Gastroesophageal sphincter (tissue), 4 donors: Measurements from ENCODE around the gene GCK. TPM values are rescaled to one million over a fixed set of nuclear protein-coding genes. Genes with fewer than 3 reads are reported as not detected.
"Not testable (repeated sequence)": the region's sequence is repeated elsewhere in the genome, so short reads cannot be mapped to it uniquely, and the experiment has no call there.

Source experiments
- ATAC-seq: fragments of 150-250 bp; one replicate; pipeline ENCODE4 v1.9.1; 2016; ENCODE audit warnings: mild to moderate bottlenecking, moderate library complexity
- H3K27ac ChIP-seq, 4 donors: fragments of 200-600 bp; sonication (generic) in 3 of 4; 1 replicate in 3 of 4; 2 replicates in 1 of 4; pipeline ENCODE4 v1.5.1; 2016 to 2019
- H3K27me3 ChIP-seq: fragments of 200-600 bp; sonication (generic); one replicate; pipeline ENCODE4 v1.5.1; 2019
- H3K36me3 ChIP-seq, 2 donors: fragments of 200-600 bp; sonication (generic); one replicate each; pipeline ENCODE4 v1.5.1; 2019; ENCODE audit warnings: control low read depth in 1 of 2
- H3K4me1 ChIP-seq, 3 donors: fragments of 200-600 bp; sonication (generic); 1 replicate in 2 of 3; 2 replicates in 1 of 3; pipeline ENCODE4 v1.5.1; 2016 to 2019; ENCODE audit warnings: control low read depth in 2 of 3
- H3K4me3 ChIP-seq, 2 donors: fragments of 200-600 bp; sonication (generic); one replicate each; pipeline ENCODE4 v1.5.1; 2019; ENCODE audit warnings: mild to moderate bottlenecking in 1 of 2, moderate library complexity in 1 of 2
- H3K9me3 ChIP-seq, 3 donors: fragments of 200-600 bp; sonication (generic); one replicate each; pipeline ENCODE4 v1.5.1; 2017 to 2019; ENCODE audit warnings: control low read depth in 2 of 3
- CTCF ChIP-seq, 4 experiments: fragments of 200-600 bp in 2 of 4; fragments of 450-650 bp in 2 of 4; sonication (generic) in 1 of 4; IDR thresholded peaks; one replicate each; pipeline ENCODE4 v1.5.1; 2017 to 2019; ENCODE audit warnings: antibody characterized with exemption in 4 of 4, mild to moderate bottlenecking in 2 of 4, moderate library complexity in 2 of 4
- EP300 ChIP-seq: sonication (generic); formaldehyde crosslinking; IDR thresholded peaks from one replicate; pipeline ENCODE4 v1.6.1; 2017; ENCODE audit warnings: antibody characterized with exemption, mild to moderate bottlenecking
- POLR2A ChIP-seq, 2 donors: fragments of 450-650 bp; IDR thresholded peaks; one replicate each; pipeline ENCODE4 v1.6.1; 2017; ENCODE audit warnings: antibody characterized with exemption in 2 of 2, mild to moderate bottlenecking in 2 of 2, moderate library complexity in 1 of 2
- POLR2AphosphoS5 ChIP-seq: sonication (generic); formaldehyde crosslinking; IDR thresholded peaks from one replicate; pipeline ENCODE4 v1.6.1; 2017; ENCODE audit warnings: antibody characterized with exemption
- WGBS, 2 donors: methylation state at CpG; one replicate each; pipeline ENCODE4 v1.1.5; 2018; ENCODE audit warnings: low coverage in 1 of 2; 5-methylcytosine and 5-hydroxymethylcytosine counted together
- total RNA-seq, 4 donors: library from RNA; depleted of rRNA; stranded (reverse); fragments of >200 nt; gene quantifications; one replicate each; pipeline ENCODE4 v1.1.0, GENCODE V29; 2016

GCK gene
- total RNA-seq, 4 donors from 2014 or later = 0.31 to 4.2 (median 0.54) TPM; not detected in 1

GRCh38 chr7:44180631-44181030 lies 8.6 kb downstream of the GCK start:
- no peak for ATAC-seq
- Histone ChIP-seq H3K9me3 (peaks cover 0 to 14% (median 0%) of the 10 kb centered on the region in 3 donors), H3K4me1 (no peaks in the 10 kb centered on the region), H3K27ac (no peak overlapping the region), H3K27me3 (peaks cover 15% of the 10 kb centered on the region), H3K36me3 (no peaks in the 10 kb centered on the region), H3K4me3 (no peak overlapping the region)
- TF ChIP-seq POLR2AphosphoS5 (no peak), EP300 (no peak), CTCF (IDR thresholded peaks at IDR 0.05) (no peak), POLR2A (IDR thresholded peaks at IDR 0.05) (no peak)
- WGBS, 2 donors = 41 to 42% methylated on average over 2 of the region's 3 CpGs

GRCh38 chr7:44177570-44178131 lies 11.6 kb downstream of the GCK start:
- WGBS, 2 donors = 43% methylated on average over 1 of the region's 4 CpGs; no CpG with 5 or more reads in 1 of the 2 donors
- Histone ChIP-seq H3K9me3 (peaks cover 0 to 7% (median 0%) of the 10 kb centered on the region in 3 donors), H3K4me3 (no peak overlapping the region), H3K27me3 (peaks cover 15% of the 10 kb centered on the region), H3K4me1 (no peaks in the 10 kb centered on the region), H3K27ac (no peak overlapping the region), H3K36me3 (no peaks in the 10 kb centered on the region)
- ATAC-seq = no peak
- no peak for TF ChIP-seq POLR2AphosphoS5
- TF ChIP-seq POLR2A (IDR thresholded peaks at IDR 0.05) = no peak
- no peak for TF ChIP-seq EP300
- no peak for TF ChIP-seq CTCF (IDR thresholded peaks at IDR 0.05)

GRCh38 chr7:44176486-44176885 lies 12.8 kb downstream of the GCK start:
- no peak for TF ChIP-seq POLR2A (IDR thresholded peaks at IDR 0.05)
- no peak for TF ChIP-seq POLR2AphosphoS5
- TF ChIP-seq CTCF (IDR thresholded peaks at IDR 0.05) = no peak
- no peak for TF ChIP-seq EP300
- 53% methylated on average over 3 of the region's 7 CpGs; no CpG with 5 or more reads in 1 of the 2 donors for WGBS, 2 donors
- Histone ChIP-seq H3K36me3 (no peaks in the 10 kb centered on the region), H3K4me1 (no peaks in the 10 kb centered on the region), H3K9me3 (no peaks in the 10 kb centered on the region), H3K4me3 (no peak overlapping the region), H3K27me3 (peaks cover 15% of the 10 kb centered on the region), H3K27ac (no peak overlapping the region)
- ATAC-seq = no peak

GRCh38 chr7:44175730-44176129 lies 13.5 kb downstream of the GCK start:
- Histone ChIP-seq H3K4me1 (no peaks in the 10 kb centered on the region), H3K4me3 (no peak overlapping the region), H3K36me3 (no peaks in the 10 kb centered on the region), H3K9me3 (peaks cover 0 to 5% (median 0%) of the 10 kb centered on the region in 3 donors), H3K27ac (no peak overlapping the region), H3K27me3 (peaks cover 15% of the 10 kb centered on the region)
- TF ChIP-seq EP300 (no peak), POLR2AphosphoS5 (no peak), POLR2A (IDR thresholded peaks at IDR 0.05) (no peak), CTCF (IDR thresholded peaks at IDR 0.05) (no peak)
- no peak for ATAC-seq
- 50 to 63% methylated on average over 1 to 2 of the region's 3 CpGs for WGBS, 2 donors

GRCh38 chr7:44174694-44174948 lies 14.6 kb downstream of the GCK start:
- H3K36me3 ChIP-seq, H3K4me1 ChIP-seq, ATAC-seq, H3K9me3 ChIP-seq, H3K27ac ChIP-seq, H3K4me3 ChIP-seq: not testable (repeated sequence)
- H3K27me3 ChIP-seq = peaks cover 15% of the 10 kb centered on the region
- WGBS, 2 donors = 100% methylated on average over 1 of the region's 1 CpG; no CpG with 5 or more reads in 1 of the 2 donors
